IPS-18a (cell line): Measurements from ENCODE around the gene PSMD7.

ENCODE experiments used
- H3K27ac ChIP-seq: one replicate; pipeline ENCODE4 v1.5.1; 2013; ENCODE audit warnings: low read length
- H3K27me3 ChIP-seq: one replicate; pipeline ENCODE4 v1.6.1; 2013; ENCODE audit warnings: mild to moderate bottlenecking, low read length; ENCODE audit not compliant: control insufficient read depth, insufficient read depth
- H3K36me3 ChIP-seq: one replicate; pipeline ENCODE4 v1.6.1; 2013; ENCODE audit warnings: low read depth, low read length; ENCODE audit not compliant: control insufficient read depth
- H3K4me1 ChIP-seq: one replicate; pipeline ENCODE4 v1.6.1; 2013; ENCODE audit warnings: low read depth, low read length; ENCODE audit not compliant: control insufficient read depth
- H3K4me3 ChIP-seq: one replicate; pipeline ENCODE4 v1.5.1; 2013; ENCODE audit warnings: low read length
- H3K9ac ChIP-seq: one replicate; pipeline ENCODE4 v1.6.1; 2013; ENCODE audit warnings: mild to moderate bottlenecking, low read length, moderate library complexity
- H3K9me3 ChIP-seq: one replicate; pipeline ENCODE4 v1.6.1; 2013; ENCODE audit warnings: low read depth, low read length; ENCODE audit not compliant: control insufficient read depth

PSMD7 gene

DNA sequence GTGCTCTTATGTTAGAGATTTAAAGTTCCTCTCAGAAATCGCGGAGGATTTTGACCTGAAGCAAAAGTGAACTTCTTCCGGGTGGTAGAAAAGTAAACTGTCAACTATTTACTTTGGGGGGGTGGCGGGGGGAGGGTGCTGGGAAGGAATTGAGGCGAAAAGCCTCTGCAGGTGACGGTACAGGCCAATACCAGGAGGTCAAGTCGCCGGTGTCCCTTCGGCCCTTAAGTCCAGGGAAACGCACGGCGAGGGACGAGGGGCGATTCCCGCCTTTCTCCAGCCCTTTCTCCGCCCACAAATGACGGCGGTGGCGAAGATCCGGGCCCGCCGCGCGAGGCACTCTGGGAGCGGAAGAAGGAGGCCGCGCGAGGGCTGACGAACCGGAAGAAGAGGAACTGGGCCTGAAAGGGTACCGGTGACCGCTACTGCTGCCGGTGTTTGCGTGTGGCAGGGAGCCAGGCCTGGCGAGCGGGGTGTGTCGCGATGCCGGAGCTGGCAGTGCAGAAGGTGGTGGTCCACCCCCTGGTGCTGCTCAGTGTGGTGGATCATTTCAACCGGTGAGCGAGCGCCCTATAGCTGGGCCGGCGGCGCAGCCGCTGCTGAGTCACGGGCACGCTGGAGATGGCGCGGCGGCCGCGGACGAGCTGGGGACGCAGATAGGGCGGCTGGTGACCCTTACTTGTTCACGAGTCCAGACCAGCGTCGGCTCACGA lies at the start of gene PSMD7:
Gene PSMD7, plus strand, starts transcription at position 383 of the 713 bp plus-strand sequence. Its CDS starts 101 bp downstream, at position 484.
- H3K9ac ChIP-seq = peak within 1 kb of the TSS; percentile 96
- H3K9me3 ChIP-seq = no peaks in the 10 kb centered on the region
- H3K4me3 ChIP-seq = peak within 1 kb of the TSS; percentile 94
- H3K4me1 ChIP-seq = no peaks in the 10 kb centered on the region
- H3K27ac ChIP-seq = peak within 1 kb of the TSS; percentile 71
- H3K27me3 ChIP-seq = no peaks in the 10 kb centered on the region
- H3K36me3 ChIP-seq = peaks cover 27% of the 10 kb centered on the region

DNA sequence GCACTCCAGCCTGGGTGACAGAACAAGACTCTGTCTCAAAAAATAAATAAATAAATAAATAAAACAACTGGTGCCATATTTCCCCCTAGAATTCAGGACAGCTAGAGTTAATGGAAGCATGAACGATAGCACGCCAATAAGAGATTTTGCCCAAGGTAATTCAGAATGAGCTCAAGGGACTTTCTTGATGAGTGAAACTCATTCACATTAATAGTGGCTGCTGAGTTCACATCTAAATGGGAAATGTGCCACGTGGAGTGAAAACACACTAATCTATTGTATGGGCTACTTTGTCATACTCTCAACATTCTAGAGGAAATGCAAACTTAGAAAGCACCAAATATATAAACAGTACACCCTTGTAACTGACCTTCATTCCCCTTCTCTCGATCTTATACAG lies 47.4 kb upstream of the PSMD7 start:
- H3K4me3 ChIP-seq = no peak overlapping the region
- H3K27me3 ChIP-seq = no peaks in the 10 kb centered on the region
- H3K27ac ChIP-seq = no peak overlapping the region
- no peaks in the 10 kb centered on the region for H3K36me3 ChIP-seq
- H3K4me1 ChIP-seq = peaks cover 6% of the 10 kb centered on the region
- H3K9me3 ChIP-seq = no peaks in the 10 kb centered on the region
- H3K9ac ChIP-seq = no peak overlapping the region

DNA sequence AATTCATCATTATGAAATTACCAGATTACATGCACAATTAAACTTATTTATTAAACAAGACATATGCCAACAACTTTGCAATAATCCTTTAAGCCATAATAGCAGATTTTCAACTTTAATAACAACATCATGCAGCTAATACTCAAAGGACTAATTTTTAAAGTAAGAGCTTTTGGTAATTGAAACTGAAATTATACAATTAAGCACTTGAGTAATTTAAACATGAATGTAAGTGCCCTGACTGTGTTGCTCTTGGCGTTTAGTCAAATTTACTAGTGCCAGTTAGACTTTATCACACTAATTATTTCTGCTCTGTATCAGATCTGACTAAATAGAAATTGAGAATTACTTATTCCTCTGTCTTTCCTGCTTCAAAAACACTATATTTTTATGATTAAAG lies 46.8 kb upstream of the PSMD7 start:
- H3K4me1 ChIP-seq = peaks cover 6% of the 10 kb centered on the region
- H3K27ac ChIP-seq = no peak overlapping the region
- H3K9me3 ChIP-seq = no peaks in the 10 kb centered on the region
- H3K27me3 ChIP-seq = no peaks in the 10 kb centered on the region
- no peak overlapping the region for H3K4me3 ChIP-seq
- no peak overlapping the region for H3K9ac ChIP-seq
- H3K36me3 ChIP-seq = no peaks in the 10 kb centered on the region

DNA sequence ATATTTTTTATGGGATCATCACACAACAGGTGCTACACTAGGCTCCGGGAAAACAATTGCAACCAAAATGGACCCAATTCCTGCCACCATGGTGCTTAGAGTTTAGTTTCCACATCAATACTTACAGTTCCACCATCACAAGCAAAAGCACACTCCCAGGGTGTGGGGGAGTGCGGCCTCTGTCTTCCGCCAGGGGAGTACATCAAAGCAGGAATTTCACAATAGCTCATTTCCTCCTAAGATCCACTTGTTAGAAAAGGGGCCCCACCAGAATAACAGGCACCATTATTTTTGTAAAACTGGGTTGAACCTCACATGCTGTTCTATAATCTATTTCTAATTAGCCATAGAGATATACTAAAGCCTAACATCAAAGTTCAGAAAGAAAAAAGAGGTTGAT lies 44.3 kb upstream of the PSMD7 start:
- Histone ChIP-seq H3K27me3 (no peaks in the 10 kb centered on the region), H3K36me3 (no peaks in the 10 kb centered on the region), H3K9ac (no peak overlapping the region), H3K27ac (no peak overlapping the region), H3K4me1 (peaks cover 6% of the 10 kb centered on the region), H3K4me3 (no peak overlapping the region), H3K9me3 (no peaks in the 10 kb centered on the region)

DNA sequence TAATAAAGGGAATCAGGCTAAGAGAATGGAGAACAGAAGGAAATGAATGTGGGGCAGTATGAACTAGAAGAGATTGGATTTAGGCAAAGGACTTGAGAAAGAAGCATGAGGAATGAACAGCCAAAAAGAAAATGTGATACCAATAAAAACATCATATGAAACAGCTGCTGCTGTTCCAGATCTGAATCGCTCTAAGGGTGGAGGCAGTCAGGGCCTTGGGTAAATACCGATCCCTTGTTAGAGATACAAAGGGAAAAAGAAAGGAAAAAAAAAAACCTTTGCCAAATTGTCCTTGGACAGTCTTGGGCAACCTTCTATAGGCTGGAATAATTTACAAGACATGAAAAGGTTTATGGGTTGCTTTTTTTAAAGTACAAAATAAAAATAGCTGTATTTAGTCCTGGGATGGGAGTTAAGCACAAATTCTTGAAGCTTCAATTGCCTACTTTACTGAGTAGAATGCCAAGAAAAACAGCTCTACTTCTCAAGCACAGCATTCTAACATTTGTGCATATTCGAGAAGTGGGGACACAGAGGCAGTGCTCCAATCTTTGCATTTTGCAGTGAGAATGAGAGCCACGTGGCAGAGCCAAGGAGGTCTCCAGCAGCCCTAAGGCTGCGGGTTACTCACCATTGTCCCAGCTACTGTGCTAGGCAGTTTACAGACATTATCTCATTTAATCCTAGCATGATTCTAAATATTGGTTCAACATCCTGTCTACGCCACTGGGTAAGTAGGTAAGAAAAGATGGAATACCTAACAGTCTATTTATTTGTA lies 43.3 kb upstream of the PSMD7 start:
- H3K9me3 ChIP-seq = no peaks in the 10 kb centered on the region
- H3K27me3 ChIP-seq = no peaks in the 10 kb centered on the region
- H3K9ac ChIP-seq = no peak overlapping the region
- no peak overlapping the region for H3K27ac ChIP-seq
- no peak overlapping the region for H3K4me3 ChIP-seq
- H3K36me3 ChIP-seq = no peaks in the 10 kb centered on the region
- H3K4me1 ChIP-seq = no peaks in the 10 kb centered on the region

DNA sequence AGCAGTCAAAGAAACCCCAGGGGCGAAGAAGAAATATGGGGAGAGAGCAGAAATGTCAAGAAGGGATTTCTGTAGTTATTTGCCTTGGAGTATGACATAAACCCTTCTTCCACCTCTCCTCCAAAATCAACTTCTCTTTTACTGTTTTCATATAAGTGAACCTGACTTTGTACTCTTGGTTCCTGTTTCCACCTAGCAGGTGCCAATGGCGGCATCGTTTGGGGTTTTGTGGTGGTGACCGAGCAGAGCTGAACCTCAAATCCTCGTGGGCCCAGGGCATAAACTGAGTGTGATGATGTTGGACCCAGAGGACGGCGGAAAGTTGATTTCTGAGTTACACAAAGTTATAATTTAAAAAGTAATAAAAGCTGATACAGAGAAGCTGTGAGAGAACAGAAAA lies 39.6 kb upstream of the PSMD7 start:
- Histone ChIP-seq H3K9me3 (no peaks in the 10 kb centered on the region), H3K27me3 (no peaks in the 10 kb centered on the region), H3K4me1 (no peaks in the 10 kb centered on the region), H3K27ac (no peak overlapping the region), H3K4me3 (no peak overlapping the region), H3K36me3 (no peaks in the 10 kb centered on the region), H3K9ac (no peak overlapping the region)

DNA sequence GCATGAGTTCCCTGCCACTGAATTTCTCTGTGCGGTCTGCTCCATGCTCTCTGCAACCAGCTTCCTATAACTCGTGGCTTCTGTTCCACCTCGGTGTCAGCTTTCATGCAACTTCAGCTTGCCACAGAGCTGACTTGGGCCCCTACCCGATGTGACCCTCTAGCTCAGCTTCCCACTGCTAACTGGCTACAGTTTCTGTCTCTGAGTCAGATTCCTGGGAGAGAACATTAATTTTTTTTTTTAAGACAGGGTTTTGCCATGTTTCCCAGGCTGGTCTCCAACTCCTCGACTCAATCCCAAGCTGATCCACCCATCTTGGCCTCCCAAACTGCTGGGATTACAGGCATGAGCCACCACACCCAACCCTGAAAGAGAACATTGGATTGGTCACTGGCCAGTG lies 35.5 kb upstream of the PSMD7 start:
- no peak overlapping the region for H3K9ac ChIP-seq
- H3K27ac ChIP-seq = no peak overlapping the region
- no peaks in the 10 kb centered on the region for H3K9me3 ChIP-seq
- H3K4me1 ChIP-seq = peaks cover 6% of the 10 kb centered on the region
- no peaks in the 10 kb centered on the region for H3K27me3 ChIP-seq
- no peaks in the 10 kb centered on the region for H3K36me3 ChIP-seq
- H3K4me3 ChIP-seq = no peak overlapping the region

DNA sequence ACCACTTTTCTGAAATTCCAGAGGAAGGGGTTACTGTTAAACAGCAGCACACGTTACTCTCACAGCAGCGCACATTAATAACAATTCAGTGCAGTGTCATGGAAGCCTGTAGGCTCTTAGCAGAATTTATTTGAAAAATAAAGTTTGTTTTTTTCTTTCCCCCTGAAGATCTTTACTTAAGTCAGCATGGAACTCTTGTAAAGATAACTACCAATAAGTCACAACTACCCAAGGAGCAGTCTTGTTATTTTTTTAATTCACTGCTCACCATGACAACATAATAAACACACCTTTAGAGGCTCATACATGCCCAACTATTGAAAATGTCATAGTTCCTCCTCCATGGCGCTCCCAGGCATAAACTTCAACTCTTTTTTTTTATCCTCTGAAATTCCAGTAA lies 31.8 kb upstream of the PSMD7 start:
- H3K9me3 ChIP-seq = no peaks in the 10 kb centered on the region
- H3K27ac ChIP-seq = no peak overlapping the region
- no peak overlapping the region for H3K9ac ChIP-seq
- H3K4me3 ChIP-seq = no peak overlapping the region
- peaks cover 6% of the 10 kb centered on the region for H3K4me1 ChIP-seq
- H3K36me3 ChIP-seq = no peaks in the 10 kb centered on the region
- H3K27me3 ChIP-seq = no peaks in the 10 kb centered on the region

DNA sequence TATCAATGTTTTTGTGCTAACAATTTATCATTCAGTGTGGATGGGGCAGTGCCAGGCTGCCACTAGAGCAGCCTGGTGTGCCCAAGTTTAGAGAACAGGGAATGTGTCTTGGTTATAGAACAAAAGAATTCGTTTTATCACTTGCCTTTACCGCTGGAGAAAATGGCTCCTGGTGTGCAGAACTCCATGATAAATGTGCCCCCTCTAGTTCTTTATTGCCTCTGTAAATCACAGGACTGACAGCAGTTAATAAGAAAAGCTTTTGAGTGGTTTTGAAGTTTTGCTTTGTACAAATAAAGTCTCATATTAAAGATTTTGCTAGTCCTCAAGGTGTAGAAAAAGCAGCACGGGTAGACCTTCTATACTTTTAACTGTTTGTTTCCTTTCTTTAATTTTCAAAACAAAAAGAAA lies 28.2 kb upstream of the PSMD7 start:
- H3K27ac ChIP-seq = no peak overlapping the region
- H3K4me3 ChIP-seq = no peak overlapping the region
- no peaks in the 10 kb centered on the region for H3K9me3 ChIP-seq
- peaks cover 6% of the 10 kb centered on the region for H3K4me1 ChIP-seq
- H3K27me3 ChIP-seq = no peaks in the 10 kb centered on the region
- no peaks in the 10 kb centered on the region for H3K36me3 ChIP-seq
- H3K9ac ChIP-seq = no peak overlapping the region

DNA sequence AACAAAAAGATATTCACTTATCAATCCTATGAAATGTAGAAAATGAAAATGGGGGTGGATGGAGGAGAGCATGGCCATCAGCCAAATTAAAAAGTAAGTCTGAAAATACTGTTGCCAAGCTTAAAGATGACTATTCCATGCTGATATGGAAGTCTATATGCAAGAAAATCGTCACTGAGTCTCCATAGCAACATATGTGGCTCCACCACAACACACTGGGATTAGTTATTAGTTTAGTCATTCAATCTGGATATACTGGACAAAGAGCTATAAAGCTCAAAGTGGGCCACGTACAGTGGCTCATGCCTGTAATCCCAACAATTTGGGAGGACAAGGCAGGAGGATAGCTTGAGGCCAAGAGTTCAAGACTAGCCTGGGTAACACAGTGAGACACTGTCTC lies 24.7 kb upstream of the PSMD7 start:
- Histone ChIP-seq H3K9ac (no peak overlapping the region), H3K4me1 (peaks cover 15% of the 10 kb centered on the region), H3K4me3 (no peak overlapping the region), H3K27me3 (no peaks in the 10 kb centered on the region), H3K9me3 (no peaks in the 10 kb centered on the region), H3K36me3 (no peaks in the 10 kb centered on the region), H3K27ac (no peak overlapping the region)

DNA sequence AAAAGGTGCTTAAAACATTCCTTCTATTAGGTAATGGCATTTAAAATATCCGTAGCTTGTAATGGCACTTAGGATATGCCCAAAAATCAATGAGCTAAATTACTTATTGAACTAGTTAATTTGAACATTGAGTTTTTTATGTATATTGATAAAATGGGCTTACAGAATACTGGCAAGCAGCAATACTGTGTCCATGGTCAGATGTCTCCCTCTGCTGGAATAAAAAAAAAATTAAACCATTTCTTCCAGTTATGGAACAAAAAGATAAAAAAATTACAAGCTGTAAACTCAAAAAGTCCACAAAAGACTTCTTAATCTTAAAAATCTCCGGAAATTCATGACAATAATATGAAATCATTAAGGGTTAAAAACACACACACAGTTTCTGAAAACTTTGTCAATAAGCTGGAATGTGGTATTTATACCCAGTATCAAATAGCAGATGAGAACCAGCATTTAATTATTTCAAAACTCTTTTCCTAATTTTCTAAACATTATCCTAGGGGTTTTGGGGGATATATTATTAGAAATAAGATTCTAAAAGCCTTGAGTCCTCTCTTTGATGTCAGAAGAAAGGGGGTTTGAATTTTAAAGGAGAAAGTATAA lies 21.5 kb upstream of the PSMD7 start:
- Histone ChIP-seq H3K27me3 (no peaks in the 10 kb centered on the region), H3K4me3 (peak overlapping the region; percentile 27), H3K27ac (no peak overlapping the region), H3K9ac (peak overlapping the region; percentile 10), H3K4me1 (peaks cover 18% of the 10 kb centered on the region), H3K9me3 (no peaks in the 10 kb centered on the region), H3K36me3 (no peaks in the 10 kb centered on the region)
